NCI-H146 treated with DMSO at 0.1 percent for 48 hours (cell line): ENCODE measurements around the gene REEP6.
"Not testable (repeated sequence)": the region's sequence is repeated elsewhere in the genome, so short reads cannot be mapped to it uniquely, and the experiment has no call there.

Source experiments
- DNase-seq: peaks from one replicate; lab custom pipeline; 2025; ENCODE audit not compliant: unreplicated experiment; lab: John Stamatoyannopoulos, UW

REEP6 gene

DNA sequence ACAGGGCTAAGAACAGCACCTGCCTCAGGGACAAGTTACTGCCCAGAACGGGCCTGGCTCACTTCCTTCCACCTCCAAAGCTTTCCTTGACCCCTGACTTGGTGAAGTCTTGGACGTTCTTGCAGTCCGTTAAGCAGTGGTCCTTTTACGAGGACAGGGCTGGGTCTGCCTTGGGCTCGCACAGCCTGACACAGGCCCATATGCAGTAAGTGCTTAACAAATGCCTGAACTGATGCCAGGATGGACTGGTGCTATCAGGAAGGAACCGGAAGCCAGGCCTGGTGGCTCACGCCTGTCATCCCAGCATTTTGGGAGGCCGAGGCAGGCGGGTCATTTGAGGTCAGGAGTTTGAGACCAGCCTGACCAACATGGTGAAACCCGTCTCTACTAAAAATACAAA, 31.1 kb downstream of the REEP6 start:
- no peak for DNase-seq

DNA sequence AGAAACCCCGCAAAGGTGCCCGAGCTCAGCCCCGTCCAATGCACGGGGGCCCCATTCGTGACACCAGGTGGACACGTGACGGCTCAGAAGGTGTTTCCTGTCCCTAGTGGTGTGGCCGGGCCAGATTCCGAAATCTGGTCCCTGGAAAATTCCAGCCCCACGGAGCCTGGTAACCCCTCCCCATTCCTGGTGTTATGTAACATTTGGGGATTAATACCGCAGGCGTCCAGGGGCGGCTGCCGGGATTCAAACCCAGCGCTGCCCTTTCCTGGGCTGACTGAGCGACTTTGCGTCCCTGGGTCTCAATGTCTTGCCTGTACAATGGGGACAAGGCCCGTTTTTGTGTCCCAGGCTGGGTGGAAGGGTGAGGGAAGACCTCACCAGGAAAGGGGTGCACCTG, 31.9 kb downstream of the REEP6 start:
- no peak for DNase-seq

DNA sequence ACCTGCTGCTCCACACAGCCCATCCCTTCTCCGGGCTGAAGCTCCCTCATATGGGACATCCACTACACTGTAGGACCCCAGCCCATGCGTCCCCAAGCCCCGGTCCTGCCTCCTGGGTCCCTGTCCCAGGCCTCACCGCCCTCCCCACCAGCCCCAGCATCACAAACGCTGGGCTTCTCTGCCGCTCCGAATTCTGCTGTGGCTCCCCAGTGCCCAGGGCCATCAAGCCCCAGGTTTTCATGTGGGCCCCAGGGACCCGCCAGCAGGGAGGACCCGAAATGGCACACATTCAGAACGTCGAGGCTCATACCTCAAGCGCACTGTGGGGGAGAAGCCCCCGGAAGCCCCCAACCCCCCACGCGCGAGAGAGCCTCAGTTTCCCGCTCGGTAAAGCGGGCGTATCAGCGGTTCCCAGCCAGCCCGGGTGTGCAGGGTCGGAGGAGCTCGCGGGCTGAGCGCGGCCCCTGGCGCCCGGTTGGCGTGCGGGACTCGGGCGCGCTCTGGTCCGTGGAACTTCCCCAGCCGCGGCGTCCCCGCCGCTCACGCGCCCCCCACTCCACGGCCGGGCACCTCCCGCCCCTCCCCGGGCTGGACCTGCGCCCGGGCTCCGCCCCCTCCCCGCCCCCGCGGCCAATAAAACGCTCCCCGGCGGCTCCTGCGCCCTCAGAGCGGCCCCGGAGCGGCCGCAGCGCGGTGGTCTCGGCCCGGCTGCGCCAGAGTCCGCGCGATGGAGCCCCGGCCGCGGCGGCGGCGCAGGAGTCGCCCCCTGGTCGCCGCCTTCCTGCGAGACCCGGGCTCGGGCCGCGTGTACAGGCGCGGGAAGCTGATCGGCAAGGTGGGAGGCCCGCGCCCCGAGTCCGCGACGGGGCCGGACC, 32.7 kb downstream of the REEP6 start, which contains the start of gene PLK5:
Gene PLK5 (plus strand): TSS at position 666 of the 875 bp plus-strand sequence. CDS start 2,920 bp downstream, outside the sequence.
- DNase-seq = no peak

DNA sequence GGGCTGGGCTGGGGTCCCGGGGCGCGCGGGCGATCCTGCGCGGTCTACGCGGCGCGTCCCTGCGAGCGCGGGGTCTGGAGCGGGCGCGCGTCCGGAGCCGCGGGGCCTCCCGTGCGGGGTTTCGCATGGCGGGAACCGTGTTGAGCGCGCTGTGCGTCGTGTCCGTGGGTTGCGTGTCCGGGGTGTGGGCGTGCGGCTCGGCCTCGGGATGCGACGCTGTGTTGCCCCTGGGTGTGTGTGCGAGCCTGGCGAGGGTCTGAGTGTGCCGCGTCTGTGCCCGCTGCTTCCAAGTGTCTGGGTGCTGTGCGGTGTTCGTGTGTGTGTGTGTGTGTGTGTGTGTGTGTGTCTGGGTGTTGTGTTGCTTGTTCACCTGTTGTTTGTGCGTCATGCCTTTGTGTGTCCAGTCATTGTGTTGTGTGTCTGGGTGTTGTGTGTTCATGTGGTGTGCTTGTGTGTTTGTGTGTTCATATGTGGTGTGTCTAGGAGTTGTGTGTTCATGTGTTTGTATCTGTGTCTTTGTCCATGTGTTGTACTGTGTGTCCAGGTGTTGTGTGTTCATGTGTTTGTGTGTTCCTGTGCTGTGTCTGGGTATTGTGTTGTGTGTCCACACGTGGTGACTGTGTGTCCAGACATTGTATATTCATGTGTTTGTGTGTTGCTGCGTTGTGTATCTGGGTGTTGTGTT, 33.4 kb downstream of the REEP6 start:
- DNase-seq = no peak

DNA sequence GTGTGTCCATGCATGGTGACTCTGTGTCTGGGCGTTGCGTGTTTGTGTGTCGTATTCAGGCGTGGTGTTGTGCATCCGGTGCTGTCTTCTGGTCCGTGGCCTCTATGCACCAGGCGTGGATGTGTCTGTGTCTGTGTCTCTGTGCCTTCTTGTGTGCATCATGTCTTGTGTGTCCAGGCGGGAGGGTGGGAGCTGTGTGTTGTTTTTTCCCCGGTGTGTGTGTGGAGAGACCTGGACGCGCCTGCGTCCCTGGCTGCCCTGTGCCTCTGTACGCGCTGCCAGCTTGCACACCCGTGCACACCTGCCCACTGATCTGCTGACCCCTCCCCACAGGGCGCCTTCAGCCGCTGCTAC, 34.0 kb downstream of the REEP6 start:
- no peak for DNase-seq

DNA sequence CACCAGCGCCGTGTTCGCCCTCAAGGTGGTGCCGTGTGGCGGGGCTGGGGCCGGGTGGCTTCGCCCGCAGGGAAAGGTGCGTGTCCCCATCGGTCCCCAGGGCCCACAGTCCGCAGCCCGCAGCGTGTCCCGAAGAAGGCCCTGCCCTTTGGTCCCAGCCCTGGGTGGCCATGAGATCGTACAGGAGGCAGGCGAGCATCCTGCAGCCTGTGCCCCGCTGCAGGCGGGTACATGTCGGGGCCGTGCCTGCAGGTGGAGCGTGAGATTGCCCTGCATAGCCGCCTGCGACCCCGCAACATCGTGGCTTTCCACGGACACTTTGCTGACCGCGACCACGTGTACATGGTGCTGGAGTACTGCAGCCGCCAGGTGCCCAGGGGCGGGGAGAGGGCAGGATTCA, 34.4 kb downstream of the REEP6 start:
- no peak for DNase-seq

DNA sequence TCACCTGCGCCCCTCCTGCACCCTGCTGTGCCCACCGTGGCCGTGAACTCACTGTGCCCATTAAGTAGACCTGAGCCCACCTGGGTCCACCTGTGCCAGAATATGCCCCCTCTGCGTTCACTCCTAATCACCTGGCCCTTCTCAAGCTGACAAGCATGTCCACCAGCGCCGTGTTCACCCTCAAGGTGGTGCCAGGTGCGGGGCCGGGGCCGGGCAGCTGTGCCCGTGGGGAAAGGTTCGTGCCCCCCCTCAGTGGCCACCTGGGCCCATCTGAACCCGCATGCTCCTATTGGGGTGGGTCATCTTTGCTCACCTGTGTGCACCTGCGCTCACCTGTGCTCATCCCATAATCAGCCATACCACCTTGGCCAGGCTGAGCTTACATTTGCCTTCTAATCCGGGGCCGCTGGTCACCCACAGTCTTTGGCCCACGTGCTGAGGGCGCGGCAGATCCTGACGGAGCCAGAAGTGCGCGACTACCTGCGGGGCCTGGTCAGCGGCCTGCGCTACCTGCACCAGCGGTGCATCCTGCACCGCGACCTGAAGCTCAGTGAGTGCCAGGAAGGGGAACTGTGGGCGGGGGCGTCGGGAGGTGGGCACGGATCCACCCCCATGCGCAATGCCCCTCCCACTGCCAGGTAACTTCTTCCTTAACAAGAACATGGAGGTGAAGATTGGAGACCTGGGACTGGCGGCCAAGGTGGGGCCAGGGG, 35.2 kb downstream of the REEP6 start:
- DNase-seq = no peak

DNA sequence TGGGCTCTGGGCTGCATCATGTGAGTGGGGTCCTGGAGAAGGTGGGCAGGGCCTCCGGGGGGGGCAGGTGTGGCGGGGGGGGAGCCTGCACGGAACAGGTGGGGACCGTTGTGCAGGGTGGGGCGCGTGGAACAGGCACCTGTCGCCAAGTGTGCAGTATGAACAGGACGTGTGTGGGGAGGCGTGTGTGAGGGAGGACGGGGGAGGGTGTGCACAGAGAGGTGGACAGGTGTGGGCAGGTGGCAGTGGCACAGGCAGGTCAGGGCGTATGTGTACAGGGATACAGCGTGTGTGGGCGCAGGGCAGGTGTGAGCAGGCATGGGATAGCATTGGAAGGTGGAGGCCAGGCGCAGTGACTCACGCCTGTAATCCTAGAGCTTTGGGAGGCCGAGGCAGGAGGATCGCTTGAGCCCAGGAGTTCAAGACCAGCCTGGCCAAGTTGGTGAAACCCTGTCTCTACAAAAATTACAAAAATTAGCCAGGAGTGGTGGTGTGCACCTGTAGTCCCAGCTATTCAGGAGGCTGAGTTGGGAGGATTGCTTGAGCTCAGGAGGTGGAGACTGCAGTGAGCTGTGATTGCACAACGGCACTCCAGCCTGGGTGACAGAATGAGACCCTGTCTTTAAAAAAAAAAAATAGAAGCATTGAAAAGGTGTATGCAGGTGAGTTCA, 36.1 kb downstream of the REEP6 start:
- DNase-seq = no peak

DNA sequence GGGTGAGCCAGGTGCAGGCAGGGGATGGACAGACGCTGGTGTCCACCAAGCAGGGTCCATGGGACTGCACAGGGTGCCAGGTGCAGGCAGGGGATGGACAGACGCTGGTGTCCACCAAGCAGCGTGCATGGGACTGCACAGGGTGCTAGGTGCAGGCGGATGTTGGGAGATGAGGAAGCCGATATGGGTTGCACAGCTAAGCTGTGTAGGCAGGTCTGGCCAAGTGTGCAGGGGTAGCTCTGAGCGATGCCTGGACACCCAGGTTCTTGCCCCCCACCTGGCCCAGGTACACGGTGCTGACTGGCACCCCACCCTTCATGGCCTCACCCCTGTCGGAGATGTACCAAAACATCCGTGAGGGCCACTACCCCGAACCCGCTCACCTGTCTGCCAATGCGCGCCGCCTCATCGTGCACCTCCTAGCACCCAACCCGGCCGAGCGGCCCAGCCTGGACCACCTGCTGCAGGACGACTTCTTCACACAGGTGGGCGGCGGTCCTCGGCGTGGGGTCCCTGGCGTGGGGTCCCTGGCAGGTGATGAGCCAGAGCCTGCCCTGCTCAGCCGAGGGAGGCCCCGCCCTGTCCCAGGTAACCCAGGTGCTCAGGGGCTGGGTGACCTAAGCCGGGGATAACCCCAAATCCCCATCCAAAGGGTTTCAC, 36.8 kb downstream of the REEP6 start:
- DNase-seq = no peak

DNA sequence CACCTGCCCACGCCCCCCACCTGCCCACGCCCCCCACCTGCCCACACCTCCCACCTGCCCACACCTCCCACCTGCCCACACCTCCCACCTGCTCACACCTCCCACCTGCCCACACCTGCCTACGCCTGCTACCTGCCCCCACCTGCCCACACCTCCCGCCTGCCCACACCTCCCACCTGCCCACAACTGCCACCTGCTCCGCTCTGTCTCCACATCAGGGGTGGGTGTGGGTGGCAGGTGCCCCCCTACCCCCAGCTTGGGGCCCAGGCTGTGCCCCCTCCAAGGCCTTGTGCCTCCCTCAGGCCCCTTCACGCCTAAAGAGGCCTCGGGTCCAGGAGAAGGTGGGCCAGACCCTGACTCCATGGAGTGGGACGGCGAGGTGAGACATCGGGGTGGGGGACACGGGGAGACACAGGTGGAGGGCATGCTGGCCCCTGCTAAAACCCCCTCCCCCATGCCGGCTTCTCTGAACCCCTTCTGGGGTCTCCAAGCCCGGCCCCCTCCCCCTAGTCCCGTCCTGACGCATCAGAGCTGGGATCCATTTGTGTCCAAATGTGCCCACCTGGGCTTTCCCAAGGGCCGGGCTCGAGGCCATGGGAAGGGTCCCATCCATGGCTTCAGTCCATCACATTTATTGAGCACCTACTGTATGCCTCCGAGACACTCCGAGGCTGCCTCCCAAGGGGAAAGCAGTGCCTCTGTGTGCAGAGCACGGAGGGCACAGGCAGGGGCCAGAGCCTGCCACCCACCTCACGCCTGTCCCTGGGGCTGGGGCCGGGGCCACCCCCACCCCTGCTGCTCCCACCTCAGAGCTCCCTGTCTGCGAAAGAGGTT, 37.8 kb downstream of the REEP6 start:
- DNase-seq = no peak

DNA sequence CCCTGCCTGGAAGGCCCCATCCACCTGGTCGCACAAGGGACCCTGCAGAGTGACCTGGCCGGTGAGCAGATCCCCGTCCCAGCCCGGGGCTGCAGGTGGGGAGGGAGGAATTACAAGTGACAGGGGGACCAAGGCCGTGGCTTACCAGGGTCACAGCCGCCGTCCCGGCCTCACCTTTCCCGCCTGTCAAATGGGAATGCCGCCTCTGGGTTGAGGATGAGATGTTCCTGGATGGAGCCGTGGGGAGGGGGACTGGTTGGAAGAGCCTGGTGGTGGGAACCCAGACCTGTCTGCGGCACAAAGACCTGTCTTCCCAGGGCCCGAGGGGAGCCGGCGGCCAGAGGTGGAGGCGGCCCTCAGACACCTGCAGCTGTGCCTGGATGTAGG, 38.4 kb downstream of the REEP6 start:
- DNase-seq = no peak

DNA sequence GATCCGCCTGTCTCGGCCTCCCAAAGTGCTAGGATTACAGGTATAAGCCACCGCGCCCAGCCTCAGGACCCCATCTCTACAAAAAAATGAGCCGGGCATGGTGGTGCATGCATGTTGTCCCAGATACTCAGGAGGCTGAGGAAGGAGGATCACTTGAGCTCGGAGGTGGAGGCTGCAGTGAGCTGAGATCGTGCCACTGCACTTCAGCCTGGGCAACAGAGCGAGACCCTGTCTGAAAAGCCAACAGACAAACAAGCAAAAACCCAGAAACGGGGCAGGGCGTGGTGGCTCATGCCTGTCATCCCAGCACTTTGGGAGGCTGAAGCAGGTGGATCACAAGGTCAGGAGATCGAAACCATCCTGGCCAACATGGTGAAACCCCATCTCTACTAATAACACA, 39.9 kb downstream of the REEP6 start:
- DNase-seq = not testable (repeated sequence)

DNA sequence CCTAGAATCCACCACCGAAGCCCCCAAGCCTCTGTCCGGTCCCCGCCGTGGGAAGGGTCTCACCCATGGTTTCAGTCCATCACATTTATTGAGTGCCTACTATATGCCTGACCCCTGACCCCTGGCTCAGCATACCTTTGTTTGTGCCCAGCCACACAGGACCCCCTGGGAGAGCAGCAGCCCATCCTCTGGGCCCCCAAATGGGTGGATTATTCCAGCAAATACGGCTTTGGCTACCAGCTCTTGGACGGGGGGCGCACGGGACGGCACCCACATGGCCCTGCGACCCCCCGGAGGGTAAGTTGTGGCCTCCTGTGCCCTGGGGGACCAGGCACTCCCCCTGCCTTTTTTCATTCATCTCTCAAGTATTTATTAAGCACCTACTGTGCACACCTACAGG, 40.6 kb downstream of the REEP6 start:
- DNase-seq = no peak

DNA sequence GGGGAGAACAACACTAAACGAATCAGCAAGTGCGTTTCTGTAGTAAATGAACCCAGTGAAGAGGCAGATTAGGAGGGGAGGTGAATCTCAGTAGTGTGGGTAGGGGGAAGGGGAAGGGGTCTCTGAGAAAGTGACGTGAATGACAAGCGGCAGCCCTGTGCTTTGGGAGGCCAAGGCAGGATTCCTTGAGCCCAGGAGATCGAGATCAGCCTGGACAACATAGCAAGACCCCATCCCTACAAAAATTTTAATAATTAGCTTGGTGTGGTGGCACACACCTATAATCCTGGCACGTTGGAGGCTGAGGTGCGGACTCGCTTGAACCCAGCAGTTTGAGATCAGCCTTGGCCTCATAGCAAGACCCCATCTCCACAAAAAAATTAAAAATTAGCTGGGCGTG, 41.0 kb downstream of the REEP6 start:
- no peak for DNase-seq

DNA sequence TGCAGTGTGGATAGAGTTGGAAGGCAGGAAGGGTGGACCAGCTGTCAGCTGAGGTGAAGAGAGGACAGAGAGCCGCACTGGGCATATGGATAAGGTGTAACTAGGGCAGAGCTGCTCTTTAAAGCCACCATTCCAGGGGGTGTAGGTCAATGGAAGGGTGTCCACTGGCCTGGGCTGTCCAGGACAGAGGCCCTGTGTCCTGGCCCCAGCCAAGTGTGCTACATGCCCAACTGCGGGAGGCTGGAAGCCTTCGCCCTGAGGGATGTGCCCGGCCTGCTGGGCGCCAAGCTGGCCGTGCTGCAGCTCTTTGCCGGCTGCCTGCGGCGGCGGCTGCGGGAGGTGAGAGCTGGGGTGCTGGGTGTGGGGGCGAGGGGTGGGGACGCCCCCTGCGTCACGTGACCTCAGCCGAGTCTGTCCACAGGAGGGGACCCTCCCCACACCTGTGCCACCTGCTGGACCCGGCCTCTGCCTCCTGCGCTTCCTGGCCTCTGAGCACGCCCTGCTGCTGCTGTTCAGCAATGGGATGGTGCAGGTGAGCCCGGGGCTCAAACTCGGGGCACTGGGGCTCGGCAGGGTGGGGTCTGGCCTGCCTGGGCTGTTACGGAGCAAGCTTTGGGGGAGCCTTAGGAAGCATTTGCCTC, 42.6 kb downstream of the REEP6 start:
- DNase-seq = no peak

DNA sequence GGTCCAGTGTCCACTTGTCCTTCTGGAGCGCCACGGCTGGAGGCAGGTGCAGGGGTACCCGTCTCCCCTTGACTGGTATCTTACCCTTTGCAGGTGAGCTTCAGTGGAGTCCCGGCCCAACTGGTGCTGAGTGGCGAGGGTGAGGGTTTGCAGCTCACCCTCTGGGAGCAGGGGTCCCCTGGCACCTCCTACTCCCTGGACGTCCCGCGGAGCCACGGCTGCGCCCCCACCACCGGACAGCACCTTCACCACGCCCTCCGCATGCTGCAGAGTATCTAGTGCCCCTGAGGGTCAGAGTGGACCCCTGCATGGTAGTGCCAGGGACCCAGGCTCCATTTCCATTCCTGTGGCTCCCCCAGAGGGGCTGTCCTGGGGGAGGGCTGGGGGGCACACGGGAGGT, 44.0 kb downstream of the REEP6 start:
- no peak for DNase-seq

DNA sequence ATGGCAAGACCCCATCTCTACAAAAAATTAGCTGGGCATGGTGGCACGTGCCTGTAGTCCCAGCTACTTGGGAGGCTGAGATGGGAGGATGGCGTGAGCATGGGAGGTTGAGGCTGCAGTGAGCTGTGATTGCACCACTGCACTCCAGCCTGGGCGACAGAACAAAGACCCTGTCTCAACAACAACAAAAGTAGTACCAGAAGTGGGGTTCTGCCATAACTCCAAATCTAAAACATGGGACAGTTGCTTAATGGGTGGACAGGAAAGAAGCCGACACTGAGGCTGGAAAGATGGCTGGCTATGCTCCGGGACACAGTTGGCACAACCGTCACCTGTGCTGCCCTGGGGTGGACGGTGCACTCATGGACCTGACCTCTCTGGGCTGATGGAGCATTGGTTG, 44.7 kb downstream of the REEP6 start:
- not testable (repeated sequence) for DNase-seq

DNA sequence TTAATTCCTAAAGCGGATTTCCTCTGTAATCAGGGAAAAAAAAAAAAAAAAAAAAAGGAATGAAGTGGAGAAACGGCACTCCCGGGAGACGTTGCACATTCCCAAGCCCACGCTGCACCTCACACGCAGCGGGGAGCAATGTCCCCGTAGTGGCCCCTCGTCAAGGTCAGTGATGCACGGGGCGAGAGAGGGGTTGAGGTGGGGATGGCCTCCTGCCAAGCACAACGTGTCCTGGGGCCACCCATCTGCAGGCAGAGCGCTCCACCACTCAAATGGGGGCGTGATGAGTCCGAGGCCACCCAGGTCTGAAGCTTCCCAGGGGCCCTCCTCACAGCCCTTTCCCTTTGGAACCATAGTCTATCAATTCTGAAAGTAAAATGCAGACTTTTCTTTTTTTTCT, 48.0 kb downstream of the REEP6 start:
- no peak for DNase-seq

DNA sequence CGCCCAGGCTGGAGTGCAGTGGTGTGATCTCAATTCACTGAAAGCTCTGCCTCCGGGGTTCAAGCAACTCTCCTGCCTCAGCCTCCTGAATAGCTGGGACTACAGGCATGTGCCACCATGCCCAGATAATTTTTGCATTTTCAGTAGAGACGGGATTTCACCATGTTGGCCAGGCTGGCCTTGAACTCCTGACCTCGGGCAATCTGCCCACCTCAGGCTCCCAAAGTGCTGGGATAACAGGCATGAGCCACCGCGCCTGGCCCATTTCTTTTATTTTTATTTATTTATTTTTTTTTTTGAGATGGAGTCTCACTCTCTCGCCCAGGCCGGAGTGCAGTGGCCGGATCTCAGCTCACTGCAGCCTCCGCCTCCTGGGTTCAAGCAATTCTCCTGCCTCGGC, 48.8 kb downstream of the REEP6 start:
- DNase-seq = not testable (repeated sequence)
